NCI-H2107 (cell line): ENCODE measurements around the gene BICRA.
"Not testable (repeated sequence)": the region's sequence is repeated elsewhere in the genome, so short reads cannot be mapped to it uniquely, and the experiment has no call there.

ENCODE experiments used
- DNase-seq: peaks from one replicate; lab custom pipeline; 2025; lab: John Stamatoyannopoulos, UW

BICRA gene

DNA sequence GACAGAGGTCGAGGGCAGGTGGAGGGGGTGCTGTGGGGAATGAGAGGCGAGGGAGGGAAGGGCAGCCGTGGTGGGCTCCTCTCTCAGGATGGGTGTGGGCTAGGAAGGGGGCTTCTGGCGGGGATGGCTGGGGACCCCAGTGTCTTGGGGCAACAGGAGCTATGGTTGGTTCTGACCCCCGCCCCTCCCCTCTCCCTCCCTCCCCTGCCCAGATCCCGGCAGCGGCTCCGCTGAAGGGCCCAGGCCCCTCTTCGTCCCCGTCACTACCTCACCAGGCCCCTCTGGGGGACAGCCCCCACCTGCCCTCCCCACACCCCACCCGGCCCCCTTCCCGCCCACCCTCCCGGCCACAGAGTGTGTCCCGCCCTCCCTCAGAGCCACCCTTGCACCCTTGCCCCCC is 85.0 kb downstream of the BICRA start:
- no peak for DNase-seq

DNA sequence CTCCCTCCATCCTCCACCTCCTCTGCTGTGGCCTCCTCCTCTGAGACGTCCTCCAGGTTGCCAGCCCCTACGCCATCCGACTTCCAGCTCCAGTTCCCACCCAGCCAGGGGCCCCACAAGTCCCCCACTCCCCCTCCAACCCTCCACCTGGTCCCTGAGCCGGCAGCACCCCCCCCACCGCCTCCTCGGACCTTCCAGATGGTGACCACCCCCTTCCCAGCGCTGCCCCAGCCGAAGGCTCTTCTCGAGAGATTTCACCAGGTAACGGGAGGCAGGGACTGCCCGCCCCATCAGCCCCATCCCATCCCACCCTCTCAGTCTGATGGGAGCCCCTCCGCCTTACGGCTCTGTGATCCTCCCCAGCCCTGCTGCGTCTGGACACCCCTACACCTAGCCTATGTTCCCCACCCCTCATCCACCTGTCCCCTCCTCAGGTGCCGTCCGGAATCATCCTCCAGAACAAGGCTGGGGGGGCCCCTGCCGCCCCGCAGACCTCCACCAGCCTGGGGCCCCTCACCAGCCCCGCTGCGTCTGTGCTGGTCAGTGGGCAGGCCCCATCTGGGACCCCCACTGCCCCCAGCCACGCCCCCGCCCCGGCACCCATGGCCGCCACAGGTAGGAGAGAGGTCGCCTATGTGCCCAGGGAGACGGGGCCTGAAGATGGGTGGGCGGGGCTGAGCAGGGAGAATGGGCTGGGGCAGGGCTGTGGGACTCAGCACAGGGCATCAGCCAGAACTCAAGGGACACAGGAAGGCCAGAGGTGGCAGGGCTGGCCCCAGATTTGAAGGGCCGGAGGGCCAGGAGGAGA is 85.7 kb downstream of the BICRA start:
- DNase-seq = no peak

DNA sequence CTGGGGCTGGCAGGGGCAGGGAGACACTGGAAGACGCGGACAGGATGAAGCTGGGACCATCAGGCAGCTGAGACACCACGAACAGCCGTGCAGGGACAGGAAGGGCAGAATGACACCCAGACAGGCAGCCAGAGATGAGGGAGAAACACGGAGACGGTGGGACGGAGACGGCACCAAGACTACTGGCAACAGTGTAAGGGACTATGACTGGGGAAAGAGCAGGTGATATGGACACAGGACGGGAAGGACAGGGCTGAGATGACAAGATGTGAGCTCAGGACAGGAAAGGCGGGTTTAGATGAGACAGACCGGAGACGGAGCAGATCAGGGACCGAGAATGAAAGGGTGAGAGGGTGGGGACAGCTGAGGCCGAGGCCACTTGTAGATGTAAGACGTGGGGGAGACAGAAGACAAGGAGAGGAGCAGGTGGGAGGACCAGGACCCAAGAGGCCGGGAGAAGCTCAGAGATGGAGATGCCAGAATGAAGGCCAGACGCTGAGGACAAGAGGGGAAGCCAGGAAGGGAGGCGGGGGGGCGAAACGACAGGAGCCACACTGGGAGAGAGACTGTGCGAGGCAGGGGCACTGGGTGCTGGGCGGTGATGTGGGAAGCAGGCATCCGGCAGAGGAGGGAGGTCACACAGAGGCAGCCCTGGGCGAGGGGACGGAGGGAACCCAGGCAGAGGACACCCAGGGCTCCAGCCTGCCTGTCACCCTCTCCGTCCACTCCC is 86.8 kb downstream of the BICRA start:
- no peak for DNase-seq

DNA sequence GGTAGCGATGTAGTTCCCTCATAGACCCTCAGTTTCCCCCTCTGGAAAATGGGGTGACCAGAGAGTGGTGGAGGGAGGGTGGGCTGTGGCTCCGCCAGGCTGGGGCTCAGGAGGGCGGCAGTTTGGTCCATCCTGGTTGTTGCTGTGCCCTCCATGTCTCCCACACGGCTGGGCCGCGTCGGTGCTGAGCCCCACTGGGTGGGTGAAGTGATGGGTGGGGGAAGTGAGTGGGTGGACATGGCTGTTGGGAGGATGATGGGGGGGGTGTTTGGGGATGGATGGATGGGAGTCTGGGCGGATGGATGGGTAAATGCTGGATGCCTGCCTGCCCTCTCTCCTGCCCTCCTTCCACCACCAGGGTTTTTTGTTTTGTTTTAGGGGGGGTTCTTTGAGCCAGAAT is 87.7 kb downstream of the BICRA start:
- no peak for DNase-seq

DNA sequence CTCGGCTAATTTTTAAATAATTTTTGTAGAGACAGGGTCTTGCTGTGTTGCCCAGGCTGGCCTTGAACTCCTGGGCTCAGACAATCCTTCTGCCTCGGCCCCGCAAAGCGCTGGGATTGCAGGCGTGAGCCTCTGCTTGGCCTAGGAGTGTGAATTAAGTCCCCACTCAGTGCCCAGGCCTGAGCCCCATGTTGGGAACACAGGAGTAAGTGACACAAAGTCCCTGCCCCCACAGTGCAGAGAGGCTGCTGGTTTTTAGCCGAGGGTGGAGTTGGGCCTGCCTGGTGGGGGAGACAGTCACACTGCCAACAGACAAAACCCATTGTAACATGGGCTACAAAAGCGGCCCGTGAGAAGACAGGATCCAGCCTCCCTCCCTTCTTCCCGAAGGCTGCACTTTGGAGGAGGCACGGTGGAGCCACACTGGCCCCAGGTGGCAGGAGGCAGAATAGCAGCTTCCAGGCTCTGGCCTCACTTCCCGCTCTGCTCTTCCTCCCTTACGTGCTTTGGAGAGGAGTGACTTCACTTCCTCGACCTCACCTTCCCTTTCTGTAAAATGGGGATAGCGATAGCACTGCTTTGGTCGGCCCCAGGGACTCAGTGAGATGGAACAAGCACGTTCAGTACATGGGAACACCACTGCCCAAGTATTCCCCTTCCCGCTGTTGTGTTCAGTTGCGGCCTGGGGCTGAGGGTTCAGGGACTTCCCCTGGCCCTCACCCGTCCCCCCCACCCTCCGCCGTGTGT is 89.1 kb downstream of the BICRA start:
- peak; percentile 66 for DNase-seq

DNA sequence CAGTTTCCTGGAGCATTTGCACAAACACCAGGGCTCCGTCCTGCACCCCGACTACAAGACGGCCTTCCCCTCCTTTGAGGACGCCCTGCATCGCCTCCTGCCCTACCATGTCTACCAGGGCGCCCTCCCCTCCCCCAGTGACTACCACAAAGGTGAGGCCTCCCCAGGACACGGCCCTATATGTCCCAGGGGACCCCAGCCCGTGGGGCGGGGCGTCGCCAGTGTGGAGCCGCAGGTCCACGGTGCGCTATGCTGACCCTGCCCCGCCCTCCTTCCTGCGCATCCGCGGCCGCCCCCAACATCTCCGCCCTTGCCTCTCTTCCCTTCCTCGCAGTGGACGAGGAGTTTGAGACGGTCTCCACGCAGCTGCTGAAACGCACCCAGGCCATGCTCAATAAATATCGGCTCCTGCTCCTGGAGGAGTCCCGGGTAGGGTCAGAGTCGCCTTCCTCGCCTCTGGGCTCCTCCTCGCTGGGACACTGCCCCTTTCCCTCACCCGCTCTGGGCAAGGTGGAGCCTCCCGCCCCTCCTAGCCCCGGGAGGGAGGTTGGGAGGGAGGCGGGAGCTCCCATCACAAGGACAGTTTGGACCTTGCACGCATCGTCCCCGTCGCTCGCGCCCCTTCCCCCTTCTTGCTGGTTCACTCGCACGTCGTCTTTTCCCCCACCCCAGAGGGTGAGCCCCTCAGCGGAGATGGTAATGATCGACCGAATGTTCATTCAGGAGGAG is 89.9 kb downstream of the BICRA start:
- no peak for DNase-seq

DNA sequence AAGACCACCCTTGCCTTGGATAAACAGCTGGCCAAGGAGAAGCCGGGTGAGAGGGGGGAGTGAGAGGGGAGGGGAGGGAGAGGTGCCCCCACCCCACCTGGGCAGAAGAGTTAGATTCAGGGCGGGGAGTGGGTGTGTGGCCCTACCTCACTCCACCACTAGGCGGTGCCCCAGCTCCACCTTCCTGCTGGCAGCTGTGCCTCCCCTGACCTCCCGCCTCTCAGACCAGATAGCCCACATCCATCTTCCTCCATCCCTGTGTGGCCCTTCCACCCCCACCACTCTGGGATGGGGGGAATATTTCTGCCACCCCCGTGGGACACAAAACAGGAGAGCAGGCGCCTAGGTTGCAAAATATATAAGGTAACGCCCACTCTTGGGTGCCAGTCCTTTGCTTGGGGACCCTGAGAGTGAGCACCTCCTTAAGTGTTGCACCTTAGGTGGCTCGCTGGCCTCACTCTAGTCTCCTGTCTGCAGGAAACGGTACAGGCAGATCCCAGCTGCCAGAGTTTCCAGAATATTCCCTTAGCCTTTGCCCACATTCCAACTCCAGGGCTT is 90.5 kb downstream of the BICRA start:
- DNase-seq = no peak

DNA sequence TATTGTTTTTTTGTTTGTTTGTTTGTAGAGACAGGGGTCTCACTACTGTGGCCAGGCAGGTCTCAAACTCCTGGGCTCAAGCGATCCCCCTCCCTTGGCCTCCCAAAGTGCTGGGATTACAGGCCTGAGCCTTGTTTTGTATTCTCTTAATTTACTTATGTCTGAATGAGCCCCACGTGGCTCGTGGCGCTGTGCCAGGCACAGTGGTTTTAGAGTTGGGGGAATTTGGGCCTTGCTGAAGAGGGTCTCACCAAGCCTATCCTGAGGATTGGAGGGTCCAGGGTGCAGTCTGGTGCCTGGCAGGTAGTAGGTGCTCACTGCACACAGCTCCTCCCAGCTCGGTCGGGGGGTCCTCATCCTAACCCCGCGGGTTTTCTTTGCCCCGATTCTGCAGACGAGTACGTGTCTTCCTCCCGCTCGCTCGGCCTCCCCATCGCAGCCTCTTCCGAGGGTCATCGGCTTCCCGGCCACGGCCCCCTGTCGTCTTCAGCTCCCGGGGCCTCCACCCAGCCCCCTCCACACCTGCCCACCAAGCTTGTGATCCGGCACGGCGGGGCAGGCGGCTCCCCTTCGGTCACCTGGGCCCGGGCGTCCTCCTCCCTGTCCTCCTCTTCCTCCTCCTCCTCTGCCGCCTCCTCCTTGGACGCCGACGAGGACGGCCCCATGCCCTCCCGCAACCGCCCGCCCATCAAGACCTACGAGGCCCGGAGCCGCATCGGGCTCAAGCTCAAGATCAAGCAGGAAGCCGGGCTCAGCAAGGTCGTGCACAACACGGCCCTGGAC is 92.2 kb downstream of the BICRA start:
- no peak for DNase-seq

DNA sequence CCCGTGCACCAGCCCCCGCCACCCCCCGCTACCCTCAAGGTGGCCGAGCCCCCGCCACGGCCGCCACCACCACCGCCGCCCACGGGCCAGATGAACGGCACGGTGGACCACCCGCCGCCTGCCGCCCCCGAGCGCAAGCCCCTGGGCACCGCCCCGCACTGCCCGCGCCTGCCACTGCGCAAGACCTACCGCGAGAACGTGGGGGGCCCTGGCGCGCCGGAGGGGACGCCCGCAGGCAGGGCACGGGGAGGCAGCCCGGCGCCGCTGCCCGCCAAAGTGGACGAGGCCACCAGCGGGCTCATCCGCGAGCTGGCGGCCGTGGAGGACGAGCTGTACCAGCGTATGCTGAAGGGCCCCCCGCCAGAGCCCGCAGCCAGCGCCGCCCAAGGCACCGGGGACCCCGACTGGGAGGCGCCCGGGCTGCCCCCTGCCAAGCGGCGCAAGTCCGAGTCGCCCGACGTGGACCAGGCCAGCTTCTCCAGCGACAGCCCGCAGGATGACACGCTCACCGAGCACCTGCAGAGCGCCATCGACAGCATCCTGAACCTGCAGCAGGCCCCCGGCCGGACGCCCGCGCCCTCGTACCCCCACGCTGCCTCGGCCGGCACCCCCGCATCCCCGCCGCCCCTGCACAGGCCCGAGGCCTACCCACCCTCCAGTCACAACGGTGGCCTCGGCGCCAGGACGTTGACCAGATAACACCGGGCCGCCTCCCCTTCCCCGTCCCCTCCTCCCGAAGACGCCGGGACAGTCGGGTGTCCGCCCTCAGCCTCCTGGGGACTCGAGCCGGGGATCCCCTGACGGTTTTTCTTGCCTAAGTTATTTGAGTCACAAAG is 93.0 kb downstream of the BICRA start:
- DNase-seq = no peak

DNA sequence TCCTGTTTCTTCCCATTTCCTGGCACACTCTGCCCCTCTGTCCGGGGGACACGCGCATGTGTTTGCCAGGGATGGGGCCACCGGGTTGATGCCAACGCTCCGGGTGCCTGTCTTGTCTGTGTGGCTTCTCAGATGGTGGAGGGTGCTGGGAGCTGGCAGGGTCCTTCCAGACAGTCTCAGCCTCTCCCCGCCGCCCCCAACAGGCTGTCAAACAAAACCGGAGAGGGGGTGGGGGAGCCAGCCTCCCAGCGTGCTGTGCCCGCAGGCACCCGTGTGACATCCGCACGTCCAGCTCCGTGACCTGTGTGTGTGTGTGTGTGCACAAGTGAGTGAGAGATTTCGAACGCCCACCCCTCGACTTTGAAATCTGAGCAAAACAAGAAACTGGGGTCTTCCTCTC is 93.7 kb downstream of the BICRA start:
- no peak for DNase-seq

DNA sequence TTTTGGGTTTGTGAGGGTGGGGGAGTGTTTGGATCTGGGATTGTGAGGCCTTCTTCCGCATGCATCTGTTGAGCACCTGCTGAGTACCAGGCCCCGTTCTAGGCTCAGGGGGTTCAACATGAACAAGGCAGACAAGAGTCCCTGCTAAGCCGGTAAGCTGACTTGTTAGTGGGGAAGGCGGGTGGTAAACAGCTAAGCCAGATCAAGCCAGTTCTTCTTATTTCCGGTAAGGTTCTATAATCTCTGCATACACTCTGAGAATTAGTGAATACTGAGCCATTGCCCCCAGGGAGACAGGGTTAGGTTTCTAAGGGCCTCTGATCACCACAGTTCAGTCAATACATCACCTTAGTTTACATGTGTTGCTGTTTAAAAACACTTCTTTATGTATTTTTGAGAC is 94.4 kb downstream of the BICRA start:
- DNase-seq = no peak

DNA sequence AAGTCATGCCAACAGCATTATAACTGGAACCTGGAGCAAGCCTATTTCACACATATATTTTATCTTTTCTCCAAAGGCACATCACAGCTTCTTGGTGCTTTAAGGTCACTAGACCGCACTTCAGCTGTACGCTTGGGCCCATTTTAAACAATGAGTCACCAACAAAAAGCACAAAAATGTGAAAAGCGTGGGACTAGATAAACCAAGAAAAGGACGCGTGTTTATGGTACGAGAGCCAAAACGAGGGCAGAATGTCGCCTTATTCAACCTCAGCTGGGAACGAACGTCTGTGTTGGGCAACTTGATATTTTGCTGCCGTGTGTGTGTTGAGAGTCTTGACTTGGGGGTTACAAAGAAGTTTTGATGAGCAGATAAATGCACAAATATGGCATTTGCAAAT is 95.1 kb downstream of the BICRA start:
- DNase-seq = no peak

DNA sequence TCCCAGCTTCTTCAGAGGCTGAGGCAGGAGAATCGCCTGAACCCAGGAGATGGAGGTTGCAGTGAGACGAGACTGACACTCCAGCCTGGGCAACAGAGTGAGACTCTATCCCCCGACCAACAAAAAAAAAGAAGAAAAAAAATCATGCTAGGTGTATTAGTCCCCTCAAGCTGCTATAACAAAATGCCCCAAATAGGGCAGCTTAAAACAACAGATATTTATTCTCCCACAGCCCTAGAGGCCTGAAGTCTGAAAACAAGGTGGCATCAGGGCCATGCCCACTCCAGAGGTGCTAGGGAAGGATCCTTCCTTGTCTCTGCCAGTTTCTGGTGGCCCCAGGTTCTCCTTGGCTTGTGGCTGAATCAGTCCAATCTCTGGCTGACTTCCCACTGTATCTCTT is 95.7 kb downstream of the BICRA start:
- DNase-seq = no peak

DNA sequence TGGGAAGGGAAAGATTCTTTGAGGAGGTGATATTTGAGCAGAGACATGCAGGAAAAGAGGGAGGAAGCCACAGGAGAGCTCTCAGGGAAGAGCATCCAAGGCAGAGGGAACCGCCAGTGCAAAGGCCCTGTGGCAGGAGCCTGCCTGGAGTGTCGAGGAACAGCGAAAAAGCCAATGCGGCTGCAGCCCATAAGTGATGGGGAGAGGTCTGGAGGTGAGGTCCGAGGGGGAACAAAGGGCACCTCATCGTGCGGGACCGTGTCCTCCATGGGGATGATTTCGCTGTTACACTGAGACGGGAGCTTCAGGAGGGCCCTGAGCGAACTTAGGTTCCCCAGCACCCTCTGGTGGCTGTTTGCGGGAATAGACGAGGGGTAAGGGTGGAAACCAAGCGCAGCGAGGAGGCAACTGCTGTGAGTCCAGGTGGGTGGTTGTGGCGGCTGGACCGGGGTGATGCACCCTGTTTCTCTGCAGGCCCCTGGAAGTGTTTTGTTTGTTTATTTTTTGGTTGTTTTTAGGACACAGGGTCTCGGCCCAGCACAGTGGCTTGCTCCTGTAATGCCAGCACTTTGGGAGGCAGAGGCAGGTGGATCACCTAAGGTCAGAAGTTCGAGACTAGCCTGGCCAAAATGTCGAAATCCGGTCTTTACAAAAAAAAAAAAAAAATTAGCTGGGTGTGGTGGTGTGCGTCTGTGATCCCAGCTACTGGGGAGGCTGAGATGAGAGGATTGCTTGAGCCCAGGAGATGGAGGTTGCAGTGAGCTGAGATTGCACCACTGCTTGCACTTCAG is 98.4 kb downstream of the BICRA start:
- DNase-seq = peak; percentile 16

DNA sequence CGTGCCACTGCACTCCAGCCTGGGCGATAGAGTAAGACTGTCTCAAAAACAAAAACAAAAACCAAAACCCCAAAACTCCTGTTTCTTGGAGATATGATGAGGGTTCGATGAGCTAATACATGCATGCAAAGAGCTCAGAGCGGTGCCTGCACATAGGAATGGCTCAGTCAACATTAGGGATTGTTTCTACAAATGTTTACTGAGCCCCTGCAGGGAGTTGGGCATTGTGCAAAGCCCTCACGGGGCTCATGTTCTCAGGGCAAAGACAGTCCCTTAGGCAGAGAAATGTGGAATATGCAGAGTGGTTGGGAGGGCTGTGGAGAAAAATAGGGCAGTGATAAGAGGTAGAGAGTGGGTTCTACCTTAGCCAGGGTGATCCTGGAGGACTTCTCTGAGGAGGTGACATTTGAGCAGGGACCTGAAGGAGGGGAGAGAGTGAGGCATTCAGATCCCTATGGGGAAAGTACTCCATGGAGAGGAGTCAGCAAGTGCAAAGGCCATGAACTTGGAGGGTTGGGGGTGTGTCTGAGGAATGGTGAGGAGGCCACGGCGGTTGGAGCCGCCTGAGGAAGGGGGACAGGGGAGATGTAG is 102.8 kb downstream of the BICRA start:
- DNase-seq = no peak

DNA sequence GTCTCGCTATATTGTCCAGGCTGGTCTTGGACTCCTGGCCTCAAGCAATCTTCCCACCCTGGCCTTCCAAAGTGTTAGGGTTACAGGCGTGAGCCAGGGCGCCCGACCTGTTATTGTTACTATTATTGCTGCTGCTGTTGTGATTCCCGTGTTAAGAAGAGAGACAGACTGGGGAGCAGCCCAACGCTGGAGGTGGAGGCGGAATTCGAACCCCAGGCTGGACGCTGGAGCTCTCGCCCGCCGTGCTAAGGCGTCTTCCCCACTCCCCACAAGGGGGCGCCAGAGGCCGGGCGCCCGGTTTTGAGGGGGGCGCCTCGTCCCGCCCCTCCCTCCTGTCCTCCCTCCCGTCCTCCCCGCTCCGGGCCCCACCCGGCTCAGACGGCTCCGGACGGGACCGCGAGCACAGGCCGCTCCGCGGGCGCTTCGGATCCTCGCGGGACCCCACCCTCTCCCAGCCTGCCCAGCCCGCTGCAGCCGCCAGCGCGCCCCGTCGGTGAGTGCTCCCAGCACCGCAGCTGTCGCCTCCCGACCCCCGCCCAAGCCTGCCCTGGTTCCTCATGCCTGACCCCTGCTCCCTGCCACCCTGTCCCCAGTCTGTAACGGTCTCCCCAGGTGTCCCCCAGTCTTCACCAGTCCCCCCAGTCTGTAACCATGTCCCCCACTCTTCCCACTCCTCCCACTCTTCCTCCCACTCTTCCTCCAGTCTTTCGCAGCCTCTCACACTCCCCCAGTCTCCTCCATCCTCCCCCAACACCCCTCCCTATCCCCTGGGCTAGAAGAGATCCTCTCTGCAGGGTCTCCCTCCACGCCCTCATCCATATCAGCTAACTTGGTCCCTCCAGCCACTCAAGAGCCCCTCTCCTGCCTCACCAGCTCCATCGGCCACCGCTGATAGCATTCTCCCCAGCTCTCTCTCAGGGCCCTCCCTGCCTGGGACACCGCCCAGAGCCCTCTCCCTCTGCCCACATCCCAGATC is 104.4 kb downstream of the BICRA start, which contains the start of gene EHD2:
EHD2 (plus strand) TSS at position 377 of the 976 bp plus-strand sequence. CDS start 3,191 bp downstream, outside the sequence.
- DNase-seq = no peak

DNA sequence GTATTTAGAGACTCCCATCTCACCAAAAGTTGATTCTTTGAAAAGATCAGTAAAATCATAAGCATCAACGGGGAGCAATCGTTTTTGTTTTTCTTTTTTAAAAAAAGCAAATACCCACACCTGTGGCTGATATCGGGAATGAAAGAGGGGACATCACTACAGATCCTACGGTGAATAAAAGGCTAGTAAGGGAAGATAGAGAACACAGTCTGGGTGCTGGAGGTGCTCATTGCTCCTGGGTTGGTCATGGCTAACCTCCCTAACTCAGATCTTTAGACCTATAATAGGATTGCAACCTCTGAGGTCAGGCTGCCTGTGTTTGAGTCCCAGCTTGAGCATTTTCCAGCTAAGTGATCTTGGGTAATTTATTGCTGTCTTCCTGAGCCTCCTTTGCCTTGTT is 105.4 kb downstream of the BICRA start:
- no peak for DNase-seq

DNA sequence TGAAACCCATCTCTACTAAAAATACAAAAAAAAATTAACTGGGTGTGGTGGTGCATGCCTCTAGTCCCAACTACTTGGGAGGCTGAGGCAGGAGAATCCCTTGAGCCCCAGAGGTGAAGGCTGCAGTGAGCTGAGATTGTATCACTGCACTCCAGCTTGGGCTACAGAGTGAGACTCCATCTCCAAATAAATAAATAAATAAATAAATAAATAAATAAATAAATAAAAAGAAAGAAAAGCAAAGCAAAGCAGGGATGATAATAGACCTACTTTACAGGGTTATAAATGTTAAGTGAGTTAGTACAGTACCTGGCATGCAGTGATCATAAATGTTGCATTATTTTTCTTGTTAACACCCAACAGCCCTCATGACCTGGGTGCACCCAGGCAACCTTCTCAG is 105.9 kb downstream of the BICRA start:
- DNase-seq = not testable (repeated sequence)
